Measurements from ENCODE around the gene ITGA11. TPM values are rescaled to one million over a fixed set of nuclear protein-coding genes. Genes with fewer than 3 reads are reported as not detected.

ITGA11 gene
- total and polyA plus RNA-seq, 2 of the 13 experiments (the other 11 are each of a cell fraction or from before 2014, with no cell fraction given): not detected

DNA sequence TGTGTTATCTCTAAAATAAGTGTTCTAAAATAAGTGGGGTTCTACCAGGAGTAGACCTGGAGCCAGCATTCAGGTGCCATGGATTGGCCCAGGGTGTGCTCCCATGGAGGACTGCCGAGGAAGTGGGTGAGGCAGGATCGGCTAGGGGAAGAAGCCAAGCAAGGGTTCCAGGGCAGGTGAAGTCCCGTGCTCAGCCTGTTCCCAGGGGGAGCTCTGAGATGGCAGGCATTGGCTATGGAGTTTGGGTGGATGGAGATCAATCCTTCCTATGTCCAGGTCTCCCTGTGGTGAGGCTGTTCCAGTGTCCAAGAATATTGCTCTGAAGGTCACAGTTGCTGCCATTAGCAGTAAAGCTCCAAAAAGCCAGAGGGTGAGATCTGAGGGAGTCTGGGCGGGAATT is 46.9 kb upstream of the ITGA11 start:
- in situ Hi-C loops (cut with HindIII; ENCODE audit: extremely low pct_ligation_motif_present, low pct_unique_long_range_greater_than_20kb) (no loop called here), intact Hi-C loops (cut with micrococcal nuclease; ENCODE audit: unreplicated experiment) (no loop called here)
- no peak overlapping the region for H3K9ac ChIP-seq (ENCODE audit: insufficient read depth, low read depth, low read length)
- no peaks in the 10 kb centered on the region for H3K9me3 ChIP-seq (ENCODE audit: low read length)
- no TSS peak for BruUV-seq (replicated peaks)
- no peaks in the 10 kb centered on the region for H4K20me1 ChIP-seq (ENCODE audit: insufficient read depth, low read length)
- TF ChIP-seq, protein P1, sequence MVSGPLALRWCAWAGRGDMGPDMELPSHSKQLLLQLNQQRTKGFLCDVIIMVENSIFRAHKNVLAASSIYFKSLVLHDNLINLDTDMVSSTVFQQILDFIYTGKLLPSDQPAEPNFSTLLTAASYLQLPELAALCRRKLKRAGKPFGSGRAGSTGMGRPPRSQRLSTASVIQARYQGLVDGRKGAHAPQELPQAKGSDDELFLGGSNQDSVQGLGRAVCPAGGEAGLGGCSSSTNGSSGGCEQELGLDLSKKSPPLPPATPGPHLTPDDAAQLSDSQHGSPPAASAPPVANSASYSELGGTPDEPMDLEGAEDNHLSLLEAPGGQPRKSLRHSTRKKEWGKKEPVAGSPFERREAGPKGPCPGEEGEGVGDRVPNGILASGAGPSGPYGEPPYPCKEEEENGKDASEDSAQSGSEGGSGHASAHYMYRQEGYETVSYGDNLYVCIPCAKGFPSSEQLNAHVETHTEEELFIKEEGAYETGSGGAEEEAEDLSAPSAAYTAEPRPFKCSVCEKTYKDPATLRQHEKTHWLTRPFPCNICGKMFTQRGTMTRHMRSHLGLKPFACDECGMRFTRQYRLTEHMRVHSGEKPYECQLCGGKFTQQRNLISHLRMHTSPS (CRISPR knock-in tag; IDR thresholded peaks at IDR 0.05; ENCODE audit: low read depth): no peak
- TF ChIP-seq TBP (CRISPR knock-in tag; IDR thresholded peaks at IDR 0.05) (no peak), ZNF501 (CRISPR knock-in tag; IDR thresholded peaks at IDR 0.05) (no peak)
- H3K27me3 ChIP-seq (ENCODE audit: control insufficient read depth in 1 of 2, insufficient read depth in 2 of 2, low read length in 2 of 2): peaks cover 0 to 12% of the 10 kb centered on the region in 2 experiments; a peak in 4 of 5 replicates
- H2AFZ ChIP-seq (ENCODE audit: low read length): no peak overlapping the region
- POLR2A ChIA-PET: no interaction called here
- H3K36me3 ChIP-seq (replicated peaks in 1 of 2; ENCODE audit: control insufficient read depth in 1 of 2, insufficient read depth in 2 of 2, low read length in 2 of 2): no peaks in the 10 kb centered on the region
- 4% methylated on average over 3 of the region's 4 CpGs for WGBS (ENCODE audit: low lambda C conversion rate)
- H3K4me2 ChIP-seq (ENCODE audit: low read depth, low read length): no peak overlapping the region
- ATAC-seq (no peak), DNase-seq (ENCODE audit: low spot score) (no peak), FAIRE-seq (no peak)
- no peak overlapping the region for H3K27ac ChIP-seq (ENCODE audit: extremely low read length, insufficient read depth, low read length)
- H3K4me3 ChIP-seq (replicated peaks in 1 of 3; ENCODE audit: insufficient read depth in 1 of 3, low read depth in 2 of 3, low read length in 3 of 3): no peak overlapping the region
- no peaks in the 10 kb centered on the region for H3K79me2 ChIP-seq (ENCODE audit: insufficient read depth, low read length)
- no peaks in the 10 kb centered on the region for H3K4me1 ChIP-seq (ENCODE audit: insufficient read depth, low read length)
- CTCF ChIA-PET (ENCODE audit: low intra/inter-chr PET ratio, low total read pairs): no interaction called here

DNA sequence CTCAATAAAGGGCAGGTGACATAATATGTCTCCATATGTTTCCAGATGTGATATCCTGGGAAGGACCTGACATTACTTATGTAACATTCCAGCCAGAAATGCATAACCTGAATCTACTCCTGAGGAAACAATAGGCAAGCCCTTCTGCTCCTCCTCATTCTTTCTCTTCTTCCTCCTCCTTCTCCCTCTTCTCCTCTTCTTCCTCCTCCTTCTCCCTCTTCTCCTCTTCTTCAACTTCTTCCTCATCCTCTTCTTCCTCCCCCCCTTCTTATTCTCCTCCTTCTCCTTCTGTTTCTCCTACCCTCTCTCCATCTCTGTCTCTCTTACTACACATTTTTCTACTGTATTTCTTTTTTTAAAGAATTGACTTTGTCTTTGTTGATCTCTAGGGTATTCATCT is 43.5 kb upstream of the ITGA11 start:
- H3K4me2 ChIP-seq (ENCODE audit: low read depth, low read length): no peak overlapping the region
- H3K27me3 ChIP-seq (ENCODE audit: control insufficient read depth in 1 of 2, insufficient read depth in 2 of 2, low read length in 2 of 2): peaks cover 0 to 18% of the 10 kb centered on the region in 2 experiments; a peak in 4 of 5 replicates
- H3K36me3 ChIP-seq (replicated peaks in 1 of 2; ENCODE audit: control insufficient read depth in 1 of 2, insufficient read depth in 2 of 2, low read length in 2 of 2): no peaks in the 10 kb centered on the region
- in situ Hi-C loops (cut with HindIII; ENCODE audit: extremely low pct_ligation_motif_present, low pct_unique_long_range_greater_than_20kb): no loop called here
- CTCF ChIA-PET (ENCODE audit: low intra/inter-chr PET ratio, low total read pairs): no interaction called here
- no peaks in the 10 kb centered on the region for H4K20me1 ChIP-seq (ENCODE audit: insufficient read depth, low read length)
- intact Hi-C loops (cut with micrococcal nuclease; ENCODE audit: unreplicated experiment): no loop called here
- no peak overlapping the region for H3K9ac ChIP-seq (ENCODE audit: insufficient read depth, low read depth, low read length)
- POLR2A ChIA-PET: no interaction called here
- H3K4me1 ChIP-seq (ENCODE audit: insufficient read depth, low read length): no peaks in the 10 kb centered on the region
- no peak overlapping the region for H2AFZ ChIP-seq (ENCODE audit: low read length)
- BruUV-seq (replicated peaks): no TSS peak
- H3K4me3 ChIP-seq (replicated peaks in 1 of 3; ENCODE audit: insufficient read depth in 1 of 3, low read depth in 2 of 3, low read length in 3 of 3): no peak overlapping the region
- FAIRE-seq: no peak
- no peak for DNase-seq (ENCODE audit: low spot score)
- H3K79me2 ChIP-seq (ENCODE audit: insufficient read depth, low read length): no peaks in the 10 kb centered on the region
- TF ChIP-seq ARNTL (CRISPR knock-in tag; IDR thresholded peaks at IDR 0.05) (no peak), ZNF207 (IDR thresholded peaks at IDR 0.05; ENCODE audit: borderline replicate concordance) (0 out of 2 replicates have a peak, but pooled peaks have one; percentile 21)
- H3K9me3 ChIP-seq (ENCODE audit: low read length): no peaks in the 10 kb centered on the region
- H3K27ac ChIP-seq (ENCODE audit: extremely low read length, insufficient read depth, low read length): no peak overlapping the region
- ATAC-seq: no peak
